ENCODE data around the gene C16orf89. TPM values are rescaled to one million over a fixed set of nuclear protein-coding genes. Genes with fewer than 3 reads are reported as not detected.

C16orf89 gene
- total and polyA plus RNA-seq, 2 donors (not counting 1 experiment from before 2014, with no cell fraction given): not detected

GRCh38 chr16:5069048-5069447 lies 3.3 kb upstream of the C16orf89 start:
- WGBS (ENCODE audit: insufficient coverage): 93% methylated on average over 7 of the region's 9 CpGs
- Histone ChIP-seq H3K9ac (ENCODE audit: low read length) (no peak overlapping the region), H3K27ac (ENCODE audit: low read length in 2 of 2) (no peak overlapping the region), H2AFZ (ENCODE audit: insufficient read depth, low read depth, low read length, poor library complexity, severe bottlenecking) (no peak overlapping the region), H3K4me3 (ENCODE audit: control extremely low read depth in 1 of 5, extremely low read depth in 1 of 5, insufficient read depth in 1 of 5, low read depth in 2 of 5, low read length in 4 of 5) (no peak overlapping the region), H3K4me2 (replicated peaks; ENCODE audit: low read depth, low read length, poor library complexity, severe bottlenecking) (no peak overlapping the region), H3K79me2 (ENCODE audit: control insufficient read depth, insufficient read depth, low read length) (peaks cover 8% of the 10 kb centered on the region), H4K20me1 (ENCODE audit: control insufficient read depth, insufficient read depth, low read length, poor library complexity, severe bottlenecking) (no peaks in the 10 kb centered on the region), H3K36me3 (replicated peaks in 1 of 2; ENCODE audit: control extremely low read depth in 1 of 2, control insufficient read depth in 1 of 2, extremely low read depth in 1 of 2, insufficient read depth in 2 of 2, low read length in 1 of 2) (no peaks in the 10 kb centered on the region), H3K27me3 (replicated peaks in 1 of 4; ENCODE audit: control extremely low read depth in 1 of 4, control insufficient read depth in 3 of 4, insufficient read depth in 4 of 4, low read length in 3 of 4) (no peaks in the 10 kb centered on the region), H3K4me1 (ENCODE audit: control insufficient read depth in 2 of 2, insufficient read depth in 2 of 2, low read length in 2 of 2) (peaks cover 14 to 18% of the 10 kb centered on the region in 2 donors), H3K9me3 (ENCODE audit: control extremely low read depth in 1 of 3, control insufficient read depth in 2 of 3, insufficient read depth in 1 of 3, low read length in 2 of 3) (no peaks in the 10 kb centered on the region)
- no peak for ATAC-seq (ENCODE audit: low read depth)
- DNase-seq: no peak
- H3K4me3 Mint-ChIP-seq: no peak overlapping the region
- peaks cover 3% of the 10 kb centered on the region for H3K27me3 Mint-ChIP-seq
- ChIA-PET CTCF (no interaction called here), POLR2A (no interaction called here)
- TF ChIP-seq CTCF (IDR thresholded peaks at IDR 0.05): no peak
- no peak for TF ChIP-seq EZH2 (IDR thresholded peaks at IDR 0.05; ENCODE audit: borderline replicate concordance, insufficient read depth, low read depth, low read length, poor library complexity, severe bottlenecking)
- H3K27ac Mint-ChIP-seq: no peak overlapping the region
- peaks cover 25% of the 10 kb centered on the region for H3K4me1 Mint-ChIP-seq
- H3K9me3 Mint-ChIP-seq (ENCODE audit: insufficient read depth): no peaks in the 10 kb centered on the region
- intact Hi-C loops (cut with micrococcal nuclease): no loop called here

GRCh38 chr16:5066511-5066910 lies 755 bp upstream of the C16orf89 start:
- CTCF ChIA-PET: no interaction called here

More at GRCh38 chr16:5066511-5066910, 755 bp upstream of the C16orf89 start:
- Histone ChIP-seq H3K4me2 (replicated peaks; ENCODE audit: low read depth, low read length, poor library complexity, severe bottlenecking) (no peak overlapping the region), H3K4me3 (ENCODE audit: control extremely low read depth in 1 of 5, extremely low read depth in 1 of 5, insufficient read depth in 1 of 5, low read depth in 2 of 5, low read length in 4 of 5) (no peak overlapping the region), H3K4me1 (ENCODE audit: control insufficient read depth in 2 of 2, insufficient read depth in 2 of 2, low read length in 2 of 2) (peaks cover 6% of the 10 kb centered on the region in 2 donors), H3K27ac (ENCODE audit: low read length in 2 of 2) (no peak overlapping the region), H3K9ac (ENCODE audit: low read length) (no peak overlapping the region), H3K27me3 (replicated peaks in 1 of 4; ENCODE audit: control extremely low read depth in 1 of 4, control insufficient read depth in 3 of 4, insufficient read depth in 4 of 4, low read length in 3 of 4) (peaks cover 0 to 7% (median 0%) of the 10 kb centered on the region in 4 experiments), H3K36me3 (replicated peaks in 1 of 2; ENCODE audit: control extremely low read depth in 1 of 2, control insufficient read depth in 1 of 2, extremely low read depth in 1 of 2, insufficient read depth in 2 of 2, low read length in 1 of 2) (no peaks in the 10 kb centered on the region), H3K79me2 (ENCODE audit: control insufficient read depth, insufficient read depth, low read length) (no peaks in the 10 kb centered on the region), H2AFZ (ENCODE audit: insufficient read depth, low read depth, low read length, poor library complexity, severe bottlenecking) (no peak overlapping the region), H4K20me1 (ENCODE audit: control insufficient read depth, insufficient read depth, low read length, poor library complexity, severe bottlenecking) (no peaks in the 10 kb centered on the region), H3K9me3 (ENCODE audit: control extremely low read depth in 1 of 3, control insufficient read depth in 2 of 3, insufficient read depth in 1 of 3, low read length in 2 of 3) (no peaks in the 10 kb centered on the region)
- no peak overlapping the region for H3K4me3 Mint-ChIP-seq
- intact Hi-C loops (cut with micrococcal nuclease): no loop called here
- peaks cover 10% of the 10 kb centered on the region for H3K27me3 Mint-ChIP-seq
- 80% methylated on average over 4 of the region's 6 CpGs for WGBS (ENCODE audit: insufficient coverage)
- no peak for TF ChIP-seq EZH2 (IDR thresholded peaks at IDR 0.05; ENCODE audit: borderline replicate concordance, insufficient read depth, low read depth, low read length, poor library complexity, severe bottlenecking)
- TF ChIP-seq CTCF (IDR thresholded peaks at IDR 0.05): no peak
- no peak for DNase-seq
- H3K9me3 Mint-ChIP-seq (ENCODE audit: insufficient read depth): no peaks in the 10 kb centered on the region
- H3K27ac Mint-ChIP-seq: no peak overlapping the region
- ATAC-seq (ENCODE audit: low read depth): no peak
- POLR2A ChIA-PET: no interaction called here
- H3K4me1 Mint-ChIP-seq: peaks cover 7% of the 10 kb centered on the region

Measured in B cell (primary cell).